Neural cell (in vitro differentiated cells): ENCODE measurements around the gene HIPK2. TPM values are rescaled to one million over a fixed set of nuclear protein-coding genes. Genes with fewer than 3 reads are reported as not detected.
"Not testable (repeated sequence)": the region's sequence is repeated elsewhere in the genome, so short reads cannot be mapped to it uniquely, and the experiment has no call there.

Source experiments
- H2AFZ ChIP-seq: fragments of 200-600, 300-800 bp; sonication (generic), shearing (Covaris generic); 2 replicates; pipeline ENCODE4 v1.6.0; 2014; ENCODE audit warnings: low read depth, mild to moderate bottlenecking, antibody characterized with exemption, low read length, moderate library complexity
- H3F3A ChIP-seq: fragments of 200-600 bp; shearing (Covaris generic); 2 replicates; pipeline ENCODE4 v1.6.1; 2016; ENCODE audit warnings: mild to moderate bottlenecking, moderate library complexity, mixed read lengths, antibody characterized with exemption, low read length; ENCODE audit not compliant: insufficient read depth, poor library complexity, severe bottlenecking
- H3K27ac ChIP-seq: fragments of 200-600, 300-800 bp; sonication (generic), shearing (Covaris generic); 2 replicates; pipeline ENCODE4 v1.5.1; 2014; ENCODE audit warnings: mild to moderate bottlenecking, low read length, moderate library complexity
- H3K27me3 ChIP-seq: fragments of 300-800, 200-600 bp; sonication (generic), shearing (Covaris generic); 2 replicates; pipeline ENCODE4 v1.6.0; 2014; ENCODE audit warnings: mild to moderate bottlenecking, low read depth, low read length, moderate library complexity; ENCODE audit not compliant: insufficient read depth
- H3K36me3 ChIP-seq: fragments of 300-800, 200-600 bp; sonication (generic), shearing (Covaris generic); 2 replicates; pipeline ENCODE4 v1.5.1; 2014; ENCODE audit warnings: mild to moderate bottlenecking, antibody characterized with exemption, low read length, moderate library complexity; ENCODE audit not compliant: insufficient read depth
- H3K4me2 ChIP-seq: fragments of 300-800, 200-600 bp; sonication (generic), shearing (Covaris generic); 2 replicates; pipeline ENCODE4 v1.6.0; 2014; ENCODE audit warnings: mild to moderate bottlenecking, low read length
- H3K4me3 ChIP-seq: fragments of 300-800, 200-600 bp; sonication (generic), shearing (Covaris generic); 2 replicates; pipeline ENCODE4 v1.5.1; 2014; ENCODE audit warnings: mild to moderate bottlenecking, low read length, moderate library complexity
- H3K79me2 ChIP-seq: fragments of 200-600 bp; shearing (Covaris generic); replicated peaks from 2 replicates; pipeline ENCODE4 v1.6.0; 2014; ENCODE audit warnings: mild to moderate bottlenecking, low read length, moderate library complexity; ENCODE audit not compliant: insufficient read depth
- H3K9ac ChIP-seq: fragments of 300-800, 200-600 bp; sonication (generic), shearing (Covaris generic); 2 replicates; pipeline ENCODE4 v1.6.1; 2016; ENCODE audit warnings: mild to moderate bottlenecking, low read length, mixed read lengths
- H3K9me2 ChIP-seq: fragments of 200-600 bp; shearing (Covaris generic); 2 replicates; pipeline ENCODE4 v1.6.1; 2016; ENCODE audit warnings: mild to moderate bottlenecking, low read length, mixed read lengths; ENCODE audit not compliant: insufficient read depth
- H3K9me3 ChIP-seq: fragments of 200-600, 300-800 bp; sonication (generic), shearing (Covaris generic); 2 replicates; pipeline ENCODE4 v1.6.1; 2016; ENCODE audit warnings: mild to moderate bottlenecking, mixed run types, low read length, moderate library complexity, mixed read lengths
- H4K20me1 ChIP-seq: fragments of 200-600 bp; shearing (Covaris generic); 2 replicates; pipeline ENCODE4 v1.6.1; 2016; ENCODE audit warnings: mild to moderate bottlenecking, mixed run types; ENCODE audit not compliant: insufficient read depth
- CTCF ChIP-seq: fragments of 450-650 bp; IDR thresholded peaks from 2 replicates; pipeline ENCODE4 v1.5.1; 2014; ENCODE audit warnings: antibody characterized with exemption, mild to moderate bottlenecking, moderate library complexity; ENCODE audit not compliant: poor library complexity, severe bottlenecking
- EP300 ChIP-seq: fragments of 450-650 bp; conservative IDR thresholded peaks from 2 replicates; pipeline ENCODE4 v1.6.1; 2014; ENCODE audit warnings: antibody characterized with exemption, mild to moderate bottlenecking, moderate library complexity; ENCODE audit not compliant: poor library complexity, severe bottlenecking
- EZH2 ChIP-seq: fragments of 200-600, 300-800 bp; shearing (Covaris generic), sonication (generic); IDR thresholded peaks from 2 replicates; pipeline ENCODE4 v1.6.1; 2014; ENCODE audit warnings: antibody characterized with exemption, low read length, borderline replicate concordance, mild to moderate bottlenecking; ENCODE audit not compliant: insufficient read depth, poor library complexity, severe bottlenecking
- MXI1 ChIP-seq: fragments of 450-650 bp; conservative IDR thresholded peaks from 2 replicates; pipeline ENCODE4 v1.6.1; 2014; ENCODE audit warnings: antibody characterized with exemption, mild to moderate bottlenecking; ENCODE audit not compliant: poor library complexity, severe bottlenecking
- POLR2AphosphoS5 ChIP-seq: IDR thresholded peaks from 2 replicates; pipeline ENCODE4 v1.6.1; 2012
- RAD21 ChIP-seq: fragments of 450-650 bp; conservative IDR thresholded peaks from 2 replicates; pipeline ENCODE4 v1.6.1; 2014; ENCODE audit warnings: antibody characterized with exemption, mild to moderate bottlenecking, moderate library complexity
- TAF1 ChIP-seq: IDR thresholded peaks from 2 replicates; pipeline ENCODE4 v1.6.1; 2012; ENCODE audit warnings: low read depth
- polyA plus RNA-seq: library from polyadenylated mRNA; depleted of rRNA; stranded (reverse); fragments of >200 nt; gene quantifications from 2 replicates; pipeline ENCODE4 v1.2.3, GENCODE V29; 2014
- TF ChIP-seq, protein P1 (sequence below): IDR thresholded peaks from 2 replicates; pipeline ENCODE4 v1.6.1; 2012; ENCODE audit warnings: borderline replicate concordance

The HIPK2 gene
- polyA plus RNA-seq, 1 donor from 2014 or later, result 8.5 TPM

DNA sequence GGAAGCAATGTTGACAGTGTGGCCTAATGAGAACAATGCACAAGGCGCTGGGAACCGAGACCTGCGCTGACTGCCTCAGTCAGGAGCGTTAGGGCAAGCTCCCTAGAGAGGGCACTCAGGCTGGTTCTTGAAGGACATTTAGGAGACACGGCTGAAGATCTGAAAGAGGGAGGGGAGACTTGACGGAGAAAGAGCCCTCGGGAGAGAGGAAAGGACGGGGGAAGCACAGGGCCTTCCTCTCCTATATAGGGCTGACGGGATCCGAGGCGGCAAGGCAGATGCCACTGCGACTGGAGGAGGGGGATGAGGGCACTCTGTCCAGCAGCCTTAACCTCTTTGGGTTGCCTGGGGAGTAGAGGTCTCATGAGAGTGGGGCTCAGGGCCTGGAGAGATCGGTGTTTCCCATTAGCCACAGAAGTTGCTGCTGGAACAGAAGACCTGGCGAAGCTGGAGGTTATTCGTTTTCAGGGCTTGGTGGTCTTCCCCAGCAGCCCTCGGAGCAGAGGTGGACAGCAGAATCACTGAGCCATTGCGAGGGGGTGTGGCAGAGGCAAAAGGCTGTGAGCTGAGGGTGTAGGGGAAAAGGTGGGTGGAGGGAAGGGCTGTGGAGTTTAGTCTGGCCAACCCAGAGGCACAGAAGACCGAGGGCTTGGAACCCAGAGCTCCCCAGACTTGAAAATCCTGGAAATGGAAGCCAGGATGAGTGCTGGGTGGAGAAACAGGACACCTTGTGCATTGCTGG lies 218.3 kb downstream of the HIPK2 start:
- Histone ChIP-seq H3K36me3 (peaks cover 6% of the 10 kb centered on the region), H3K9ac (no peak overlapping the region), H3K9me2 (no peaks in the 10 kb centered on the region), H3F3A (no peaks in the 10 kb centered on the region), H3K9me3 (no peaks in the 10 kb centered on the region), H2AFZ (no peak overlapping the region), H3K79me2 (no peaks in the 10 kb centered on the region), H3K27me3 (no peaks in the 10 kb centered on the region), H4K20me1 (no peaks in the 10 kb centered on the region), H3K4me2 (no peak overlapping the region), H3K4me3 (no peak overlapping the region), H3K27ac (no peak overlapping the region)
- no peak for TF ChIP-seq MXI1
- no peak for TF ChIP-seq EP300
- TF ChIP-seq TAF1, result no peak

DNA sequence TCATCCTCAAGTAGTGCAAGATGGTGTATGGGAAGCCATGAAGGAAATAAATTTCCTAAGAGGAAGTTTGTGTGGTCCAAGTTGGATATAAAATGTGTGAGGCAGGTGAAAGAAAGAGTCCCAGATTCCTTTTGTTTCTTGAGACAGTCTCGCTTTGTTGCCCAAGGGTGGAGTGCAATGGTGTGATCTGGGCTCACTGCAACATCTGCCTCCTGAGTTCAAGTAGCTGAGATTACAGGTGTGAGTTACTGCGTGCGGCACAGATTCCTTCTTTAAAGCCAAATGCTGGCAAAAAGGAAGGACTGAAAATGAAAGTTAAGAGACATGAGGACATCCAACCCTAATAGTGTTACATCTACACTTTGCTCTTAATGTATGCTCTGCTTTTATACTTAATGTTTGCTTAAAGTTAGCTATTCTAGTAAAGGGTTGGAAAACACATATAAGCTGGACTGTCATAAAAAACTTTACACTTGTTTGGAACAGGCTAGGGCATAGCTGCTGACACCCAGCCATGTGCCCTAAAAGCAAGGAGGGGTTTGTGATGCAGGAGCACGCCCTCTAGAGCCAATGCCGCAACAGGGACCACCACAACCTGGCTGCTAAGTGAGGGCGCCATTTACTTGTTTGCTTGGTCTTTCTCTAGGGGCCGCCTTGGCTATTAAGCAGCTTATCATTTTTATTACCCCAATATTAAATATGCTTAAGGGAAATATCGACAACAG lies 219.8 kb downstream of the HIPK2 start:
- no peaks in the 10 kb centered on the region for H3F3A ChIP-seq
- H3K9me2 ChIP-seq, result no peaks in the 10 kb centered on the region
- no peak overlapping the region for H2AFZ ChIP-seq

DNA sequence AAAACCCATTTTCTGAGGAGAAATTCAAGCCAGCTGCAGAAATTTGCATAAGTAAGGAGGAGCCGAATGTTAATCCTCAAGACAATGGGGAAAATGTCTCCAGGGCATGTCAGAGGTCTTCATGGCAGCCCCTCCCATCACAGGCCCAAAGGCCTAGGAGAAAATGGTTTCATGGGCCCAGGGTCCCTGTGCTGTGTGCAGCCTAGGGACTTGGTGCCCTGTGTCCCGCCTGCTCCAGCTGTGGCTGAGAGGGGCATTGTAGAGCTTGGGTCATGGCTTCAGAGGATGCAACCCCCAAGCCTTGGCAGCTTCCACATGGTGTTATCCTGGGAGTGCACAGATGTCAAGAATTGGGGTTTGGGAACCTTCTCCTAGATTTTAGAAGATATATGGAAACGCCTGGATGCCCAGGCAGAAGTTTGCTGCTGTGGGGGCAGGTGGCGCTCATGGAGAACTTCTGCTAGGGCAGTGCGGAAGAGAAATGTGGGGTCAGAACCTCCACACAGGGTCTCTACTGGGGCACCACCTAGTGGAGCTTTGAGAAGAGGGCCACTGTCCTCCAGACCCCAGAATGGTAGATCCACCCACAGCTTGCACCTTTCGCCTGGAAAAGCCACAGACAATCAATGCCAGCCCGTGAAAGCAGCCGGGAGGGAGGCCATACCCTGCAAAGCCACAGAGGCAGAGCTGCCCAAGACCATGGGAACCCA lies 223.7 kb downstream of the HIPK2 start:
- H4K20me1 ChIP-seq, H3K9me2 ChIP-seq, H3K9ac ChIP-seq, H3F3A ChIP-seq, H2AFZ ChIP-seq, H3K27ac ChIP-seq, H3K9me3 ChIP-seq, H3K4me2 ChIP-seq, H3K79me2 ChIP-seq, H3K36me3 ChIP-seq, H3K4me3 ChIP-seq, H3K27me3 ChIP-seq: not testable (repeated sequence)

More for the DNA sequence above, 219.8 kb downstream of the HIPK2 start:
- Histone ChIP-seq H3K9ac (no peak overlapping the region), H4K20me1 (no peaks in the 10 kb centered on the region), H3K36me3 (peaks cover 6% of the 10 kb centered on the region), H3K27ac (no peak overlapping the region), H3K9me3 (no peaks in the 10 kb centered on the region), H3K4me2 (no peak overlapping the region), H3K27me3 (no peaks in the 10 kb centered on the region), H3K79me2 (no peaks in the 10 kb centered on the region), H3K4me3 (no peak overlapping the region)
- no peak for TF ChIP-seq RAD21
- no peak for TF ChIP-seq POLR2AphosphoS5
- no peak for TF ChIP-seq EP300
- no peak for TF ChIP-seq MXI1

DNA sequence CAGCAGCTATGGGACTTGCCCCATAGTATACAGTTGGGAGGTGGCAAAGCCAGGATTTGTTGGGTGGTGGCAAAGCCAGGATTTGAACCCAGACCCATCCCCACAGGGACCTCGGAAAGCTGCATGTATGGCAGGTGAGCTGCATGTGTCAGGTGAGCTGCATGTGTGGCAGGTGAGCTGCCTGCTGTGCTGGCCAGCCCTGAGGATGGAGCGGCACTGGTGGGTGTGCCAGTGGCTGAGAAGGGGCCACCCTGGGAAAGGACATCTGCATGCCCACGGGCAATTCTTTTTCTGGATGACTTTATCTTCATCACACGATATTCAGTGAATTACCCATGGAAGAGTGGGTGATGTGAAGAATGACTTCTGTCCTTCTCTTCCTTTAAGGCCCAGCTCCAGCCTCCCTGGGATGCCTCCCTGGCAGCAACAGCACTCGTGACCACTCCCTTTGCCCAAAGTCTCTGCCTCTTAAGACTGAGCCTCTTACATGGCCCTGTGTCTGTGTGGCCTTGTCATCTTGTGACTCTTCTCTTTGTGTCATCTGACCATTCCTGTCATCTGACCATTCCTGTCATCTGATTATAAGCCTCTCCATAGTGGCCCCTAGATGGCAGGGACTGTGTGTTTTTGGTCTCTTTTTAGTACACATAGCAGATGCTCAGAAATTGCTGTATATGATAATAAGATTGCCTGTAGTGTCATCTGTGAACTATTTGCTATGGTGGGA lies 229.3 kb downstream of the HIPK2 start:
- Histone ChIP-seq H3K27me3 (no peaks in the 10 kb centered on the region), H3K9ac (no peak overlapping the region)
- TF ChIP-seq, protein P1, sequence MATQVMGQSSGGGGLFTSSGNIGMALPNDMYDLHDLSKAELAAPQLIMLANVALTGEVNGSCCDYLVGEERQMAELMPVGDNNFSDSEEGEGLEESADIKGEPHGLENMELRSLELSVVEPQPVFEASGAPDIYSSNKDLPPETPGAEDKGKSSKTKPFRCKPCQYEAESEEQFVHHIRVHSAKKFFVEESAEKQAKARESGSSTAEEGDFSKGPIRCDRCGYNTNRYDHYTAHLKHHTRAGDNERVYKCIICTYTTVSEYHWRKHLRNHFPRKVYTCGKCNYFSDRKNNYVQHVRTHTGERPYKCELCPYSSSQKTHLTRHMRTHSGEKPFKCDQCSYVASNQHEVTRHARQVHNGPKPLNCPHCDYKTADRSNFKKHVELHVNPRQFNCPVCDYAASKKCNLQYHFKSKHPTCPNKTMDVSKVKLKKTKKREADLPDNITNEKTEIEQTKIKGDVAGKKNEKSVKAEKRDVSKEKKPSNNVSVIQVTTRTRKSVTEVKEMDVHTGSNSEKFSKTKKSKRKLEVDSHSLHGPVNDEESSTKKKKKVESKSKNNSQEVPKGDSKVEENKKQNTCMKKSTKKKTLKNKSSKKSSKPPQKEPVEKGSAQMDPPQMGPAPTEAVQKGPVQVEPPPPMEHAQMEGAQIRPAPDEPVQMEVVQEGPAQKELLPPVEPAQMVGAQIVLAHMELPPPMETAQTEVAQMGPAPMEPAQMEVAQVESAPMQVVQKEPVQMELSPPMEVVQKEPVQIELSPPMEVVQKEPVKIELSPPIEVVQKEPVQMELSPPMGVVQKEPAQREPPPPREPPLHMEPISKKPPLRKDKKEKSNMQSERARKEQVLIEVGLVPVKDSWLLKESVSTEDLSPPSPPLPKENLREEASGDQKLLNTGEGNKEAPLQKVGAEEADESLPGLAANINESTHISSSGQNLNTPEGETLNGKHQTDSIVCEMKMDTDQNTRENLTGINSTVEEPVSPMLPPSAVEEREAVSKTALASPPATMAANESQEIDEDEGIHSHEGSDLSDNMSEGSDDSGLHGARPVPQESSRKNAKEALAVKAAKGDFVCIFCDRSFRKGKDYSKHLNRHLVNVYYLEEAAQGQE, result no peak
- TF ChIP-seq RAD21 (no peak), CTCF (no peak), MXI1 (no peak), POLR2AphosphoS5 (no peak), EZH2 (no peak), EP300 (no peak), TAF1 (no peak)

More for the DNA sequence above, 229.3 kb downstream of the HIPK2 start:
- Histone ChIP-seq H3K9me3 (no peaks in the 10 kb centered on the region), H2AFZ (no peak overlapping the region), H3K79me2 (no peaks in the 10 kb centered on the region), H3F3A (no peaks in the 10 kb centered on the region), H3K27ac (no peak overlapping the region), H3K4me3 (no peak overlapping the region), H3K4me2 (no peak overlapping the region), H4K20me1 (no peaks in the 10 kb centered on the region), H3K36me3 (no peaks in the 10 kb centered on the region), H3K9me2 (no peaks in the 10 kb centered on the region)
